Fibroblast of lung (primary cell): ENCODE results near the gene CALB2.

ENCODE experiments used
- CTCF ChIP-seq, 2 donors: IDR thresholded peaks in 1 of 2; conservative IDR thresholded peaks in 1 of 2; 1 replicate in 1 of 2; 2 replicates in 1 of 2; pipeline ENCODE4 v1.5.1; 2011 to 2012; ENCODE audit warnings: low read length in 2 of 2, control low read depth in 1 of 2, inconsistent platforms in 1 of 2, low read depth in 1 of 2, mild to moderate bottlenecking in 1 of 2
- EZH2 ChIP-seq: IDR thresholded peaks from 2 replicates; pipeline ENCODE4 v1.5.1; 2012; ENCODE audit warnings: low read length, control low read depth, mild to moderate bottlenecking; ENCODE audit errors: missing control alignments

- TF ChIP-seq CTCF (conservative IDR thresholded peaks at IDR 0.05 in 1 of 2, IDR thresholded peaks at IDR 0.05 in 1 of 2; ENCODE audit: low read depth in 1 of 2, low read length in 2 of 2), result no peak
- no peak for TF ChIP-seq EZH2
These were observed 50.0 kb downstream of the CALB2 start for GRCh38 chr16:71408536-71408935.
